HepG2 (cell line): Measurements from ENCODE around the gene NAA25. TPM values are rescaled to one million over a fixed set of nuclear protein-coding genes. Genes with fewer than 3 reads are reported as not detected.

Experiments
- ATAC-seq: fragments of 200-7000 bp; cut with Tn5 transposase; 3 replicates; pipeline ENCODE4 v1.9.1; 2020; ENCODE audit warnings: mild to moderate bottlenecking, moderate library complexity
- BruUV-seq: library from RNA; stranded (reverse); fragments of 400-500 nt; replicated peaks from 2 replicates; lab custom pipeline; 2021; lab: Mats Ljungman, UMichigan
- CTCF ChIA-PET: fragments of 300-600 bp; formaldehyde crosslinking; extraction: SDS; loops from one replicate; lab custom pipeline; 2021; ENCODE audit warnings: low total read pairs, inconsistent platforms, low intra/inter-chr PET ratio; lab: Yijun Ruan, JAX
- POLR2A ChIA-PET: fragments of 350-600 bp; sonication (Branson Sonifier 250); formaldehyde crosslinking; loops from one replicate; lab custom pipeline; 2020; ENCODE audit warnings: antibody characterized with exemption, inconsistent platforms; lab: Yijun Ruan, JAX
- DNase-seq: peaks from one replicate; pipeline ENCODE4 v3.0.0-alpha.2; 2015; ENCODE audit warnings: low spot score
- FAIRE-seq: peaks from 3 replicates; lab custom pipeline; 2011; peaks lifted over from hg19 to GRCh38; lab: Jason Lieb, UNC
- H2AFZ ChIP-seq: one replicate; pipeline ENCODE4 v1.6.1; 2011; ENCODE audit warnings: low read length, inconsistent platforms
- H3K27ac ChIP-seq: fragments of 300-600 bp; 3 replicates; pipeline ENCODE4 v1.8.0; 2011; ENCODE audit warnings: mixed run types, mild to moderate bottlenecking, mixed read lengths, low read length, inconsistent platforms; ENCODE audit not compliant: insufficient read depth; ENCODE audit errors: extremely low read length
- H3K27me3 ChIP-seq, 2 experiments: fragments of 200-600 bp in 1 of 2; 2 replicates in 1 of 2; 3 replicates in 1 of 2; pipeline versions ENCODE4 v1.6.0 to v1.8.0; 2011; ENCODE audit warnings: low read length in 2 of 2, mild to moderate bottlenecking in 2 of 2, moderate library complexity in 2 of 2, inconsistent platforms in 1 of 2; ENCODE audit not compliant: insufficient read depth in 2 of 2, control insufficient read depth in 1 of 2
- H3K36me3 ChIP-seq, 2 experiments: fragments of 200-600 bp in 1 of 2; replicated peaks in 1 of 2; 2 replicates in 1 of 2; 3 replicates in 1 of 2; pipeline versions ENCODE4 v1.5.1 to v1.8.0; 2011; ENCODE audit warnings: low read length in 2 of 2, inconsistent platforms in 1 of 2; ENCODE audit not compliant: insufficient read depth in 2 of 2, control insufficient read depth in 1 of 2
- H3K4me1 ChIP-seq: 2 replicates; pipeline ENCODE4 v1.5.1; 2012; ENCODE audit warnings: low read length, inconsistent platforms; ENCODE audit not compliant: insufficient read depth
- H3K4me2 ChIP-seq: 2 replicates; pipeline ENCODE4 v1.6.0; 2011; ENCODE audit warnings: low read depth, low read length, inconsistent platforms
- H3K4me3 ChIP-seq, 3 experiments: fragments of 200-600 bp in 1 of 3; sonication (generic), shearing (Covaris generic) in 1 of 3; replicated peaks in 1 of 3; 2 replicates each; pipeline ENCODE4 v1.5.1; 2011 to 2016; ENCODE audit warnings: low read length in 3 of 3, inconsistent platforms in 2 of 3, low read depth in 2 of 3, mild to moderate bottlenecking in 2 of 3, control low read depth in 1 of 3, mixed read lengths in 1 of 3; ENCODE audit not compliant: insufficient read depth in 1 of 3
- H3K79me2 ChIP-seq: one replicate; pipeline ENCODE4 v1.6.1; 2011; ENCODE audit warnings: low read length, inconsistent platforms; ENCODE audit not compliant: insufficient read depth
- H3K9ac ChIP-seq: 2 replicates; pipeline ENCODE4 v1.6.0; 2011; ENCODE audit warnings: mild to moderate bottlenecking, low read depth, low read length, inconsistent platforms; ENCODE audit not compliant: insufficient read depth
- H3K9me3 ChIP-seq: 2 replicates; pipeline ENCODE4 v1.5.1; 2012; ENCODE audit warnings: mild to moderate bottlenecking, low read length
- H4K20me1 ChIP-seq: 2 replicates; pipeline ENCODE4 v1.6.0; 2011; ENCODE audit warnings: inconsistent platforms, mild to moderate bottlenecking, low read length, moderate library complexity; ENCODE audit not compliant: insufficient read depth
- BRCA1 ChIP-seq: sonication (generic); formaldehyde crosslinking; IDR thresholded peaks from 2 replicates; pipeline ENCODE4 v1.4.0; 2020; ENCODE audit warnings: missing genetic modification reagents
- FOXA1 ChIP-seq, 2 experiments: fragments of 450-650 bp in 1 of 2; sonication (generic) in 1 of 2; formaldehyde crosslinking in 1 of 2; IDR thresholded peaks; 2 replicates each; pipeline versions ENCODE4 v1.4.0 to v1.6.1; 2016 to 2020; ENCODE audit warnings: missing genetic modification reagents in 1 of 2
- FOXA3 ChIP-seq: IDR thresholded peaks from 2 replicates; pipeline ENCODE4 v1.6.1; 2016; ENCODE audit warnings: missing genetic modification reagents, missing compliant biosample characterization
- KLF15 ChIP-seq: sonication (generic); formaldehyde crosslinking; IDR thresholded peaks from 2 replicates; pipeline ENCODE4 v1.8.1; 2023; ENCODE audit warnings: borderline replicate concordance, mild to moderate bottlenecking, inconsistent platforms, missing genetic modification reagents, mixed read lengths
- POLR2AphosphoS5 ChIP-seq: IDR thresholded peaks from 2 replicates; pipeline ENCODE4 v1.6.1; 2012; ENCODE audit warnings: low read depth, low read length
- SRSF9 ChIP-seq: fragments of 200-400 bp; formaldehyde crosslinking; IDR thresholded peaks from 2 replicates; pipeline ENCODE4 v1.6.1; 2018; ENCODE audit warnings: borderline replicate concordance, mild to moderate bottlenecking, low read depth, low read length; ENCODE audit not compliant: insufficient read depth, poor library complexity, severe bottlenecking
- TOPORS ChIP-seq: sonication (generic); formaldehyde crosslinking; IDR thresholded peaks from 2 replicates; pipeline ENCODE4 v1.8.0; 2023; ENCODE audit warnings: mild to moderate bottlenecking, missing genetic modification reagents
- ZBTB21 ChIP-seq: sonication (generic); formaldehyde crosslinking; IDR thresholded peaks from 2 replicates; pipeline ENCODE4 v1.4.0; 2020; ENCODE audit warnings: missing genetic modification reagents
- ZFX ChIP-seq: sonication (generic); formaldehyde crosslinking; IDR thresholded peaks from 2 replicates; pipeline ENCODE4 v1.4.0; 2020; ENCODE audit warnings: mild to moderate bottlenecking, low read depth, missing genetic modification reagents, moderate library complexity
- ZNF317 ChIP-seq: sonication (generic); formaldehyde crosslinking; IDR thresholded peaks from 2 replicates; pipeline ENCODE4 v1.5.0; 2020; ENCODE audit warnings: mild to moderate bottlenecking, missing genetic modification reagents
- ZNF367 ChIP-seq: sonication (generic); formaldehyde crosslinking; IDR thresholded peaks from 2 replicates; pipeline ENCODE4 v1.4.0; 2020; ENCODE audit warnings: missing genetic modification reagents, borderline replicate concordance
- ZNF558 ChIP-seq: sonication (generic); formaldehyde crosslinking; IDR thresholded peaks from 2 replicates; pipeline ENCODE4 v1.9.0; 2022; ENCODE audit warnings: mild to moderate bottlenecking, missing genetic modification reagents, borderline replicate concordance
- ZNF652 ChIP-seq: IDR thresholded peaks from 2 replicates; pipeline ENCODE4 v1.6.1; 2016; ENCODE audit warnings: low read depth, borderline replicate concordance
- WGBS: methylation state at CpG from one replicate; pipeline ENCODE4 v1.1.6; 2017; ENCODE audit warnings: low lambda C conversion rate; 5-methylcytosine and 5-hydroxymethylcytosine counted together
- in situ Hi-C: cut with HindIII; loops from 2 replicates; pipeline ENCODE4 v1.10.0; 2017; ENCODE audit warnings: low pct_unique_long_range_greater_than_20kb; ENCODE audit not compliant: extremely low pct_ligation_motif_present
- intact Hi-C: fragments of 100-400 bp; cut with micrococcal nuclease; formaldehyde crosslinking; loops from one replicate; pipeline ENCODE4 v1.10.0; 2022; ENCODE audit not compliant: unreplicated experiment
- polyA plus RNA-seq, 8 experiments: library from polyadenylated mRNA; depleted of rRNA in 3 of 8; stranded (reverse) in 7 of 8; unstranded in 1 of 8; fragments of >200 nt; fragmentation: Illumina TruSeq in 4 of 8; extraction: Trizol in 4 of 8; gene quantifications; 2 replicates each; pipeline versions ENCODE4 v1.2.1 to v1.2.3, GENCODE V29; 2011 to 2016; ENCODE audit warnings: low read depth in 4 of 8, missing spikeins in 1 of 8, mixed read lengths in 1 of 8; ENCODE audit not compliant: insufficient read depth in 1 of 8
- total RNA-seq, 5 experiments: library from RNA; depleted of rRNA; stranded (reverse); fragments of >200 nt; fragmentation: Illumina TruSeq; extraction: Trizol; gene quantifications; 2 replicates each; pipeline ENCODE4 v1.2.3, GENCODE V29; 2016; ENCODE audit warnings: low read depth in 1 of 5
- TF ChIP-seq, protein P1 (sequence below): sonication (generic); formaldehyde crosslinking; IDR thresholded peaks from 2 replicates; pipeline ENCODE4 v1.9.0; 2022; ENCODE audit warnings: low read depth, missing genetic modification reagents
- TF ChIP-seq, protein P2 (sequence below): sonication (generic); formaldehyde crosslinking; IDR thresholded peaks from 2 replicates; pipeline ENCODE4 v1.5.1; 2020; ENCODE audit warnings: mild to moderate bottlenecking, missing genetic modification reagents, borderline replicate concordance

Gene NAA25
- total and polyA plus RNA-seq, 2 of the 13 experiments (the other 11 are each of a cell fraction or from before 2014, with no cell fraction given) = 11.4 to 32.0 TPM

DNA sequence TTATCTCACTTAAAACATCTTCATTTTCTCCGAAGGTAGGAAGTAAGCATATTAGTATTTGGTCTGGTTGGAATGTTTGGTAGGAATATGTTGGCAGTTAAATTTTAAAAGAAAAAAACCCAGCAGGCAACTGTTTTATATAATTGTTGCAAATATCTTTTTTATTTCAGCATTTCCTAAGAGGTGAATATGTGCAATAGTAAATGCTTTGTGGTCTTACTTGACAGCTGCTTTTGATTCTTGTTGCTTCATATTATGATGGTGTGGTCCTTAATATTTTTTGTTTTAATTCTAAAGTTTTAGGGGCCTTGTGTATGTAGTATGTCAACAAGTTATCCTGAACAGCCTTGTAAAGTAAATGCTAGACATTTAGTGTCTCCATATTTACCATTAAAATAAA lies 23.1 kb upstream of the NAA25 start:
- CTCF ChIA-PET = no interaction called here
- Histone ChIP-seq H3K79me2 (peaks cover 4% of the 10 kb centered on the region), H3K4me2 (no peak overlapping the region), H3K4me1 (peaks cover 31% of the 10 kb centered on the region), H3K27ac (no peak overlapping the region), H3K9me3 (no peaks in the 10 kb centered on the region), H3K9ac (no peak overlapping the region), H3K27me3 (no peaks in the 10 kb centered on the region), H3K36me3 (peaks cover 2 to 10% of the 10 kb centered on the region in 2 experiments), H2AFZ (no peak overlapping the region), H4K20me1 (no peaks in the 10 kb centered on the region), H3K4me3 (no peak overlapping the region)
- FAIRE-seq (no peak), ATAC-seq (no peak), DNase-seq (no peak)
- no TSS peak for BruUV-seq
- TF ChIP-seq ZNF317 (CRISPR knock-in tag) (no peak), ZNF558 (CRISPR knock-in tag) (no peak), ZBTB21 (CRISPR knock-in tag) (no peak)
- TF ChIP-seq, protein P1, sequence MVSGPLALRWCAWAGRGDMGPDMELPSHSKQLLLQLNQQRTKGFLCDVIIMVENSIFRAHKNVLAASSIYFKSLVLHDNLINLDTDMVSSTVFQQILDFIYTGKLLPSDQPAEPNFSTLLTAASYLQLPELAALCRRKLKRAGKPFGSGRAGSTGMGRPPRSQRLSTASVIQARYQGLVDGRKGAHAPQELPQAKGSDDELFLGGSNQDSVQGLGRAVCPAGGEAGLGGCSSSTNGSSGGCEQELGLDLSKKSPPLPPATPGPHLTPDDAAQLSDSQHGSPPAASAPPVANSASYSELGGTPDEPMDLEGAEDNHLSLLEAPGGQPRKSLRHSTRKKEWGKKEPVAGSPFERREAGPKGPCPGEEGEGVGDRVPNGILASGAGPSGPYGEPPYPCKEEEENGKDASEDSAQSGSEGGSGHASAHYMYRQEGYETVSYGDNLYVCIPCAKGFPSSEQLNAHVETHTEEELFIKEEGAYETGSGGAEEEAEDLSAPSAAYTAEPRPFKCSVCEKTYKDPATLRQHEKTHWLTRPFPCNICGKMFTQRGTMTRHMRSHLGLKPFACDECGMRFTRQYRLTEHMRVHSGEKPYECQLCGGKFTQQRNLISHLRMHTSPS (CRISPR knock-in tag) = no peak
- in situ Hi-C loops = no loop called here
- POLR2A ChIA-PET = interaction anchor here (0.6 to 0.9 kb wide), 2 partner anchors 9 to 96 kb away, joined by 3 to 4 read pairs; no protein-coding TSS in a partner anchor
- 97% methylated on average over 1 of the region's 1 CpG for WGBS
- intact Hi-C loops = loop anchor here (1.0 kb wide), 1 partner anchor 29 kb away; no protein-coding TSS in a partner anchor

DNA sequence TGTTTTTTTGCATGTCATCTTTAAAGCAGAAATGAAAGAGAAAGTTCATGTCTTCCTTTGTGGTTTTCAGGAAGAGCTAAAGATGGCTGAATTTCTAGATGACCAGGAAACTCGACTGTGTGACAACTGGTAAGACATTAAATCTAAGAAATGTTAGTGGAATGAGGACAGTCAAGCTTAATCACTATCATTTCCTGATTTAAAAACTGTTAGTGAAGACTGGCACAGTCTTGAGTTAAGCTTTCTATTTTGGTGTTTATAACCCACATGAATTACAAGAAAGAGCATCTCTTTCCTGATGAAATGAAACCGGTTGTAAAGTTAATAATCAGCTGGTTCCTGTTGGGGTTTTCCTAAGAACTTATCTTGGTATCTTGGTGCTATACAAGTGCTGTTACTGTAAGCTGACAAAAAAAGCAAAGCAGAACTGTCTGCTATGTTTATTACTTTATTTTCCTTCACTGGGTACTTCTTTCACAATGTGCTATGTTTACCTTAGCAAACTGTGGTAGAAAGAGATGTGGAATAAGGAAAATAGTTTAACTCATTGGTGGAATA lies 21.9 kb upstream of the NAA25 start:
- FAIRE-seq (no peak), ATAC-seq (no peak), DNase-seq (no peak)
- POLR2A ChIA-PET = no interaction called here
- no peaks in the 10 kb centered on the region for H3K9me3 ChIP-seq
- intact Hi-C loops (no loop called here), in situ Hi-C loops (no loop called here)
- 53% methylated on average over 2 of the region's 2 CpGs for WGBS
- no peaks in the 10 kb centered on the region for H4K20me1 ChIP-seq
- no peak overlapping the region for H3K4me2 ChIP-seq
- no peak overlapping the region; the same call in 1 of the 2 replicates for H3K9ac ChIP-seq
- no peaks in the 10 kb centered on the region for H3K27me3 ChIP-seq
- CTCF ChIA-PET = no interaction called here
- no peak overlapping the region for H3K4me3 ChIP-seq
- BruUV-seq = no TSS peak
- H3K79me2 ChIP-seq = peaks cover 10% of the 10 kb centered on the region
- H3K27ac ChIP-seq = no peak overlapping the region
- H2AFZ ChIP-seq = no peak overlapping the region
- peaks cover 38% of the 10 kb centered on the region for H3K4me1 ChIP-seq
- peaks cover 2 to 7% of the 10 kb centered on the region in 2 experiments for H3K36me3 ChIP-seq
- TF ChIP-seq, protein P2, sequence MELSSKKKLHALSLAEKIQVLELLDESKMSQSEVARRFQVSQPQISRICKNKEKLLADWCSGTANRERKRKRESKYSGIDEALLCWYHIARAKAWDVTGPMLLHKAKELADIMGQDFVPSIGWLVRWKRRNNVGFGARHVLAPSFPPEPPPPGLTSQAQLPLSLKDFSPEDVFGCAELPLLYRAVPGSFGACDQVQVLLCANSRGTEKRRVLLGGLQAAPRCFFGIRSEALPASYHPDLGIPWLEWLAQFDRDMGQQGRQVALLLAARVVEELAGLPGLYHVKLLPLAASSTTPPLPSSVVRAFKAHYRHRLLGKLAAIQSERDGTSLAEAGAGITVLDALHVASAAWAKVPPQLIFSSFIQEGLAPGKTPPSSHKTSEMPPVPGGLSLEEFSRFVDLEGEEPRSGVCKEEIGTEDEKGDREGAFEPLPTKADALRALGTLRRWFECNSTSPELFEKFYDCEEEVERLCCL (CRISPR knock-in tag) = no peak
- TF ChIP-seq FOXA3 (CRISPR knock-in tag) = peak; percentile 55; the same call in 1 of the 2 replicates
- TF ChIP-seq BRCA1 (CRISPR knock-in tag) = no peak
- no peak for TF ChIP-seq KLF15 (CRISPR knock-in tag)
- no peak for TF ChIP-seq TOPORS (CRISPR knock-in tag)
- TF ChIP-seq ZNF367 = no peak
- TF ChIP-seq ZFX (CRISPR knock-in tag) = no peak
- no peak for TF ChIP-seq SRSF9
- TF ChIP-seq FOXA1 (IDR thresholded peaks at IDR 0.05) = no peak
- TF ChIP-seq FOXA1 (CRISPR knock-in tag; IDR thresholded peaks at IDR 0.05) = peak; percentile 30; the same call in 1 of the 2 replicates
- TF ChIP-seq ZNF652 (CRISPR knock-in tag) = peak; percentile 35; the same call in 1 of the 2 replicates
- no peak for TF ChIP-seq POLR2AphosphoS5
